Bronchial epithelial cell (primary cell): Measurements from ENCODE around the gene OR4C5. TPM values are rescaled to one million over a fixed set of nuclear protein-coding genes. Genes with fewer than 3 reads are reported as not detected.
"Not testable (repeated sequence)": the region's sequence is repeated elsewhere in the genome, so short reads cannot be mapped to it uniquely, and the experiment has no call there.

Experiments used
- DNase-seq: peaks from one replicate; pipeline ENCODE4 v3.0.0-alpha.2; 2010; ENCODE audit warnings: low read depth
- FAIRE-seq: peaks from 2 replicates; lab custom pipeline; 2011; peaks lifted over from hg19 to GRCh38; lab: Jason Lieb, UNC
- H3K27me3 ChIP-seq: 2 replicates; pipeline ENCODE4 v1.5.1; 2011; ENCODE audit warnings: low read length; ENCODE audit not compliant: control insufficient read depth, insufficient read depth
- H3K36me3 ChIP-seq: 2 replicates; pipeline ENCODE4 v1.5.1; 2011; ENCODE audit warnings: low read length; ENCODE audit not compliant: control insufficient read depth, insufficient read depth
- H3K4me3 ChIP-seq: 2 replicates; pipeline ENCODE4 v1.5.1; 2011; ENCODE audit warnings: mild to moderate bottlenecking, low read depth, low read length, control low read depth
- CTCF ChIP-seq: IDR thresholded peaks from 2 replicates; pipeline ENCODE4 v1.5.1; 2011; ENCODE audit warnings: mild to moderate bottlenecking, moderate library complexity, low read length, control low read depth, inconsistent platforms; ENCODE audit not compliant: insufficient read depth, severe bottlenecking
- total RNA-seq: library from RNA; depleted of rRNA; stranded (reverse); fragments of >200 nt; gene quantifications from 2 replicates; pipeline ENCODE4 v1.2.1, GENCODE V29; 2014

The OR4C5 gene
- not detected in 2 replicates for total RNA-seq

- TF ChIP-seq CTCF = no peak
- Histone ChIP-seq H3K27me3 (no peaks in the 10 kb centered on the region), H3K4me3 (no peak within 1 kb of the TSS), H3K36me3 (no peaks in the 10 kb centered on the region)
- DNase-seq (no peak), FAIRE-seq (no peak)
These were observed at the start of gene OR4C5 for GRCh38 chr11:48366365-48366764. OR4C5 (minus strand) TSS chr11:48366465; CDS start chr11:48366465, 0 bp downstream.

- TF ChIP-seq CTCF = no peak
- no peak for FAIRE-seq
- Histone ChIP-seq H3K27me3 (no peaks in the 10 kb centered on the region), H3K4me3 (no peak overlapping the region), H3K36me3 (no peaks in the 10 kb centered on the region)
- no peak for DNase-seq
These were observed 18.4 kb upstream of the OR4C5 start for GRCh38 chr11:48384670-48385069.

- not testable (repeated sequence) for H3K27me3 ChIP-seq, FAIRE-seq, H3K4me3 ChIP-seq, DNase-seq, H3K36me3 ChIP-seq
These were observed 17.9 kb upstream of the OR4C5 start for GRCh38 chr11:48384151-48384550.

GRCh38 chr11:48361289-48361688, 5.0 kb downstream of the OR4C5 start:
- not testable (repeated sequence) for DNase-seq, H3K36me3 ChIP-seq, H3K4me3 ChIP-seq, H3K27me3 ChIP-seq, FAIRE-seq

- DNase-seq = no peak
- TF ChIP-seq CTCF = no peak
- no peaks in the 10 kb centered on the region for H3K36me3 ChIP-seq
- no peak overlapping the region for H3K4me3 ChIP-seq
- no peaks in the 10 kb centered on the region for H3K27me3 ChIP-seq
- no peak for FAIRE-seq
These were observed 11.6 kb downstream of the OR4C5 start for GRCh38 chr11:48354677-48355076.

GRCh38 chr11:48354013-48354412, 12.3 kb downstream of the OR4C5 start:
- Histone ChIP-seq H3K36me3 (no peaks in the 10 kb centered on the region), H3K4me3 (no peak overlapping the region), H3K27me3 (no peaks in the 10 kb centered on the region)
- FAIRE-seq (no peak), DNase-seq (no peak)
- no peak for TF ChIP-seq CTCF

GRCh38 chr11:48346286-48346685, 20.0 kb downstream of the OR4C5 start:
- not testable (repeated sequence) for FAIRE-seq, H3K36me3 ChIP-seq, H3K4me3 ChIP-seq, H3K27me3 ChIP-seq, DNase-seq

GRCh38 chr11:48342505-48342904, 23.8 kb downstream of the OR4C5 start:
- FAIRE-seq, DNase-seq, H3K4me3 ChIP-seq, H3K27me3 ChIP-seq, H3K36me3 ChIP-seq: not testable (repeated sequence)
